ENCODE results near the gene SLIT1.

The SLIT1 gene

GRCh38 chr10:96973809-96974747, 211.7 kb downstream of the SLIT1 start:
- no peak for DNase-seq
- peak overlapping the region; percentile 79 for H3K27ac Mint-ChIP-seq

GRCh38 chr10:96972264-96972663, 213.5 kb downstream of the SLIT1 start:
- no peak for DNase-seq
- Mint-ChIP-seq H3K27me3 (no peaks in the 10 kb centered on the region), H3K27ac (no peak overlapping the region), H3K4me1 (peaks cover 32 to 64% of the 10 kb centered on the region in 2 donors), H3K9me3 (no peaks in the 10 kb centered on the region), H3K36me3 (peaks cover 4 to 18% of the 10 kb centered on the region in 2 donors), H3K4me3 (no peak overlapping the region)
- ATAC-seq (replicated peaks), result no peak

More at GRCh38 chr10:96973809-96974747, 211.7 kb downstream of the SLIT1 start:
- H3K27me3 Mint-ChIP-seq, result no peaks in the 10 kb centered on the region
- no peaks in the 10 kb centered on the region for H3K9me3 Mint-ChIP-seq
- H3K4me3 Mint-ChIP-seq, result peak overlapping the region; percentile 66 to 71
- H3K36me3 Mint-ChIP-seq, result peaks cover 5 to 16% of the 10 kb centered on the region in 2 donors
- ATAC-seq (replicated peaks), result peak; percentile 85 to 86
- H3K4me1 Mint-ChIP-seq, result peaks cover 40 to 72% of the 10 kb centered on the region in 2 donors

GRCh38 chr10:96971324-96971723, 214.4 kb downstream of the SLIT1 start:
- peaks cover 31 to 62% of the 10 kb centered on the region in 2 donors for H3K4me1 Mint-ChIP-seq
- no peaks in the 10 kb centered on the region for H3K9me3 Mint-ChIP-seq
- DNase-seq (no peak), ATAC-seq (replicated peaks) (no peak)
- H3K27ac Mint-ChIP-seq, result peak overlapping the region; percentile 6
- H3K36me3 Mint-ChIP-seq, result peaks cover 4 to 18% of the 10 kb centered on the region in 2 donors
- no peaks in the 10 kb centered on the region for H3K27me3 Mint-ChIP-seq
- H3K4me3 Mint-ChIP-seq, result peak overlapping the region in 1 of 2 donors; percentile 10

- no peaks in the 10 kb centered on the region for H3K9me3 Mint-ChIP-seq
- DNase-seq (no peak), ATAC-seq (replicated peaks) (no peak)
- H3K36me3 Mint-ChIP-seq, result peaks cover 6 to 24% of the 10 kb centered on the region in 2 donors
- no peak overlapping the region for H3K27ac Mint-ChIP-seq
- H3K27me3 Mint-ChIP-seq, result no peaks in the 10 kb centered on the region
- peaks cover 20 to 41% of the 10 kb centered on the region in 2 donors for H3K4me1 Mint-ChIP-seq
- no peak overlapping the region for H3K4me3 Mint-ChIP-seq
Observed at GRCh38 chr10:96968682-96969423, 216.9 kb downstream of the SLIT1 start.

GRCh38 chr10:96967847-96968246, 217.9 kb downstream of the SLIT1 start:
- H3K27ac Mint-ChIP-seq, result no peak overlapping the region
- H3K27me3 Mint-ChIP-seq, result no peaks in the 10 kb centered on the region
- H3K9me3 Mint-ChIP-seq, result no peaks in the 10 kb centered on the region
- DNase-seq, result no peak
- peaks cover 6 to 25% of the 10 kb centered on the region in 2 donors for H3K36me3 Mint-ChIP-seq
- H3K4me3 Mint-ChIP-seq, result no peak overlapping the region
- peaks cover 11 to 31% of the 10 kb centered on the region in 2 donors for H3K4me1 Mint-ChIP-seq
- ATAC-seq (replicated peaks), result no peak

GRCh38 chr10:96964131-96964530, 221.6 kb downstream of the SLIT1 start:
- no peaks in the 10 kb centered on the region for H3K9me3 Mint-ChIP-seq
- H3K36me3 Mint-ChIP-seq, result peaks cover 6 to 17% of the 10 kb centered on the region in 2 donors
- H3K27ac Mint-ChIP-seq, result no peak overlapping the region
- H3K27me3 Mint-ChIP-seq, result no peaks in the 10 kb centered on the region
- H3K4me1 Mint-ChIP-seq, result peaks cover 4 to 5% of the 10 kb centered on the region in 2 donors
- DNase-seq (no peak), ATAC-seq (replicated peaks) (no peak)
- H3K4me3 Mint-ChIP-seq, result no peak overlapping the region

GRCh38 chr10:96960872-96961271, 224.9 kb downstream of the SLIT1 start:
- H3K36me3 Mint-ChIP-seq, result peaks cover 2 to 14% of the 10 kb centered on the region in 2 donors

GRCh38 chr10:96959733-96960132, 226.0 kb downstream of the SLIT1 start:
- peaks cover 12 to 23% of the 10 kb centered on the region in 2 donors for H3K36me3 Mint-ChIP-seq
- H3K4me3 Mint-ChIP-seq, result no peak overlapping the region
- DNase-seq (no peak), ATAC-seq (replicated peaks) (no peak)
- peaks cover 0 to 2% of the 10 kb centered on the region in 2 donors for H3K4me1 Mint-ChIP-seq
- H3K27me3 Mint-ChIP-seq, result no peaks in the 10 kb centered on the region
- no peaks in the 10 kb centered on the region for H3K9me3 Mint-ChIP-seq
- H3K27ac Mint-ChIP-seq, result no peak overlapping the region

More at GRCh38 chr10:96960872-96961271, 224.9 kb downstream of the SLIT1 start:
- no peak for ATAC-seq (replicated peaks)
- no peaks in the 10 kb centered on the region for H3K27me3 Mint-ChIP-seq
- peaks cover 0 to 2% of the 10 kb centered on the region in 2 donors for H3K4me1 Mint-ChIP-seq
- no peak overlapping the region for H3K27ac Mint-ChIP-seq
- no peaks in the 10 kb centered on the region for H3K9me3 Mint-ChIP-seq
- no peak overlapping the region for H3K4me3 Mint-ChIP-seq
- no peak for DNase-seq

- Mint-ChIP-seq H3K9me3 (no peaks in the 10 kb centered on the region), H3K27ac (no peak overlapping the region), H3K27me3 (no peaks in the 10 kb centered on the region), H3K36me3 (peaks cover 15 to 24% of the 10 kb centered on the region in 2 donors), H3K4me1 (peaks cover 0 to 2% of the 10 kb centered on the region in 2 donors), H3K4me3 (no peak overlapping the region)
- ATAC-seq (replicated peaks) (no peak), DNase-seq (no peak)
Observed at GRCh38 chr10:96958071-96958470, 227.7 kb downstream of the SLIT1 start.

GRCh38 chr10:96955794-96956193, 230.0 kb downstream of the SLIT1 start:
- H3K4me1 Mint-ChIP-seq, result peaks cover 0 to 7% of the 10 kb centered on the region in 2 donors
- H3K9me3 Mint-ChIP-seq, result no peaks in the 10 kb centered on the region
- H3K27me3 Mint-ChIP-seq, result no peaks in the 10 kb centered on the region
- H3K36me3 Mint-ChIP-seq, result peaks cover 20 to 30% of the 10 kb centered on the region in 2 donors
- ATAC-seq (replicated peaks) (no peak), DNase-seq (no peak)
- H3K4me3 Mint-ChIP-seq, result no peak overlapping the region
- no peak overlapping the region for H3K27ac Mint-ChIP-seq

GRCh38 chr10:96951954-96952353, 233.8 kb downstream of the SLIT1 start:
- Mint-ChIP-seq H3K36me3 (peaks cover 26 to 35% of the 10 kb centered on the region in 2 donors), H3K4me1 (peaks cover 0 to 8% of the 10 kb centered on the region in 2 donors), H3K27me3 (no peaks in the 10 kb centered on the region), H3K27ac (no peak overlapping the region), H3K9me3 (no peaks in the 10 kb centered on the region), H3K4me3 (no peak overlapping the region)
- ATAC-seq (replicated peaks) (no peak), DNase-seq (no peak)

GRCh38 chr10:96949039-96949683, 236.6 kb downstream of the SLIT1 start:
- H3K27me3 Mint-ChIP-seq, result no peaks in the 10 kb centered on the region
- H3K27ac Mint-ChIP-seq, result no peak overlapping the region
- ATAC-seq (replicated peaks) (no peak), DNase-seq (no peak)
- H3K4me3 Mint-ChIP-seq, result peak overlapping the region in 1 of 2 donors; percentile 11
- H3K36me3 Mint-ChIP-seq, result peaks cover 19 to 23% of the 10 kb centered on the region in 2 donors
- peaks cover 6 to 21% of the 10 kb centered on the region in 2 donors for H3K4me1 Mint-ChIP-seq
- no peaks in the 10 kb centered on the region for H3K9me3 Mint-ChIP-seq
